ENCODE data around the gene DCST2.

The DCST2 gene

DNA sequence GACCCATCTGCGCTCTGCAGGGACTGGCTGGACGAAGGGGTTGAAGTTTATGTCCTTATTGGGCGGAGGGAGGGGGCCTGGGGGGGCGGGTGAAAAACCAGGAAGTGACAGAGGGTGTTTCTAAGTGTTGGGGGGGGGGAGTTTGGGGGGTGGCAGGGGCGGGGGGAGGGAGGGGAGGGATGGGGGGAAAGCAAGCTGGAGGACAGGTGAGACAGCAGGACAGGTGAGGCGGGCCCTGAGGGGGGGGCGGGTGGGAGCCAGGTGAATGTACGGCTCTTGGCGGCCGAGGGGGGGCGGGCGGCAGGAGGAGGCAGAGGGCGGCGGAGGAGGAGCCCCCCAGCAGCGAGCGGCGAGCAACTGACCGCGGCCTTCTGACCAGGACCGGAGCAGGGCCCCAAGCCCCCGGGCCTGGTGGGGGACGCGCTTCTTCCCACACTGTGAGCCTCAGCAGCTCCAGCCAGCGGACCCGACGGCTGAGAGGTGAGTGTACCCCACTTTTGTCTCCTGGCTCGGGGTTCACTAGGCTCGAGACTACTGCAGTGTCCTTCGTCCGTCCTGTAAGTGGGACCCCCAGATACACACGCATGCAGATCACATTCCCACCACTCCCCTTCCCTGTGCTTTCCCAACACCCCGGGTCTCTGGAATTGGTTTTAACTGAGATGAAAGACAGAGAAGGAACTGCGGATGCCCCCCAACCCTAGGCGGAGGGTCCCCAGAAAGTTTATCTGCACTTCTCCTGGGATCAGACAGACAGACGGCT is 30.9 kb downstream of the DCST2 start, which contains the start of gene ZBTB7B:
Gene ZBTB7B, plus strand, starts transcription at position 339 of the 763 bp plus-strand sequence. CDS start 11,859 bp downstream, outside the sequence.
- peak within 1 kb of the TSS; percentile 82 for H3K4me3 ChIP-seq (ENCODE audit: low read depth, low read length)
- in situ Hi-C loops (cut with HindIII; ENCODE audit: low sequenced_read_pairs) = no loop called here
- DNase-seq (ENCODE audit: low read depth) = no peak
- TF ChIP-seq, protein P1, sequence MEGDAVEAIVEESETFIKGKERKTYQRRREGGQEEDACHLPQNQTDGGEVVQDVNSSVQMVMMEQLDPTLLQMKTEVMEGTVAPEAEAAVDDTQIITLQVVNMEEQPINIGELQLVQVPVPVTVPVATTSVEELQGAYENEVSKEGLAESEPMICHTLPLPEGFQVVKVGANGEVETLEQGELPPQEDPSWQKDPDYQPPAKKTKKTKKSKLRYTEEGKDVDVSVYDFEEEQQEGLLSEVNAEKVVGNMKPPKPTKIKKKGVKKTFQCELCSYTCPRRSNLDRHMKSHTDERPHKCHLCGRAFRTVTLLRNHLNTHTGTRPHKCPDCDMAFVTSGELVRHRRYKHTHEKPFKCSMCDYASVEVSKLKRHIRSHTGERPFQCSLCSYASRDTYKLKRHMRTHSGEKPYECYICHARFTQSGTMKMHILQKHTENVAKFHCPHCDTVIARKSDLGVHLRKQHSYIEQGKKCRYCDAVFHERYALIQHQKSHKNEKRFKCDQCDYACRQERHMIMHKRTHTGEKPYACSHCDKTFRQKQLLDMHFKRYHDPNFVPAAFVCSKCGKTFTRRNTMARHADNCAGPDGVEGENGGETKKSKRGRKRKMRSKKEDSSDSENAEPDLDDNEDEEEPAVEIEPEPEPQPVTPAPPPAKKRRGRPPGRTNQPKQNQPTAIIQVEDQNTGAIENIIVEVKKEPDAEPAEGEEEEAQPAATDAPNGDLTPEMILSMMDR (IDR thresholded peaks at IDR 0.05; ENCODE audit: low read depth, low read length, missing control alignments) = no peak

DNA sequence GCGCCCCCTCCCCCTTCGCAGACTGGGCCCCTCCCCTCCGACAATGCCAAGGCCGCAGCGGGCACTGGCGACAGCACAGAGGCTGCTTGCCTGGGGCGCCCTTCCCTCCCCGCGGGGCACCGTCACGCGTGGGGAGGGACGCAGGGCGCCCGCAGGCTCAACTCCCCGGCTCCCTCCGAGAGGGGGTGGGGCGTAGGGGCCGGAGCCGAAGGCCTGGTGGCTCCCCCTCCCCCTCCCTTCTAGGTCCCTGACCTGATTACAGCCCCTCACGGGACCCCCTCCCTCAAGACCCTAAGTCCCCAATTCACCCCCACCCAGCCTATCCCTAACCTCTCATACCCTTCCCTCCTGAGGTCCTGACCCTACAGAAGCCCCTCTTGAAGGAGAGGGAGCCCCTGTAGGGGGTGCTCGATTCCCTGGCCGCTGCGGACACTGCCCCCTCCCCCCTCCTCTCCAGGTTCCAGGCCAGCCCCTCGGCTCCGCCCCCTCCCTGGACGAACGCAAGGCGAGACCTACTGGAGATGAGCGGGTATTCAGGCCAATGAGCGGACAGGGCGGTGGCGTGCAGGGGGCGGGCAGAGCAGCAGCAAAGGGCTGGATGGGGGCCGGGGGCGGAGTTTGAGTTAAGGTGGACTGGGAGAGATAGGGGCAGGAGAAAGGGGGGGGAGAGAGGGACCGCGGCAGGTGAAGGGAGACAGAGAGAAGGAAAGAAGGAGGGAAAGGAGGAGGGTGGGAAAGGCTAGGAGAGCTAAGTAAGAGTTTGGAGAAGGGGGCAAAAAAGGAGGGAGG is 31.7 kb downstream of the DCST2 start:
- H3K4me3 ChIP-seq (ENCODE audit: low read depth, low read length) = peak overlapping the region; percentile 82
- DNase-seq (ENCODE audit: low read depth) = peak; percentile 98
- TF ChIP-seq, protein P1 (IDR thresholded peaks at IDR 0.05; ENCODE audit: low read depth, low read length, missing control alignments) = peak; percentile 57
- in situ Hi-C loops (cut with HindIII; ENCODE audit: low sequenced_read_pairs) = no loop called here

DNA sequence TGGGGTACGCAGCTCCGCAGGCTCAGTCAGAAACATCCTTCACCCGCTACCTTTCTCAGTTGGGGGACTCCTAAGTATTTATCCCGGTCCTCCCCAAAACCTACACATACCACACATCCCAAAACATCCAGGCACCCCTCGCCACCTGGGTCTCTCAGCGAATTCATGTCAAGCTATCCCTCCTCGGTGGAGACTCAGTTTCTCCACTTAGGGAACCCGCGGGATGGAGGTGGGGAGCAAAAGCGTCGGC is 32.2 kb downstream of the DCST2 start:
- in situ Hi-C loops (cut with HindIII; ENCODE audit: low sequenced_read_pairs) = no loop called here
- no peak for DNase-seq (ENCODE audit: low read depth)

GRCh38 chr1:155000726-155001424 is 32.7 kb downstream of the DCST2 start:
- in situ Hi-C loops (cut with HindIII; ENCODE audit: low sequenced_read_pairs) = no loop called here
- TF ChIP-seq, protein P1 (IDR thresholded peaks at IDR 0.05; ENCODE audit: low read depth, low read length, missing control alignments) = no peak
- peak overlapping the region; percentile 82 for H3K4me3 ChIP-seq (ENCODE audit: low read depth, low read length)
- DNase-seq (ENCODE audit: low read depth) = peak; percentile 70

More for the DNA sequence above, 32.2 kb downstream of the DCST2 start:
- H3K4me3 ChIP-seq (ENCODE audit: low read depth, low read length) = peak overlapping the region; percentile 82
- TF ChIP-seq, protein P1 (IDR thresholded peaks at IDR 0.05; ENCODE audit: low read depth, low read length, missing control alignments) = no peak

DNA sequence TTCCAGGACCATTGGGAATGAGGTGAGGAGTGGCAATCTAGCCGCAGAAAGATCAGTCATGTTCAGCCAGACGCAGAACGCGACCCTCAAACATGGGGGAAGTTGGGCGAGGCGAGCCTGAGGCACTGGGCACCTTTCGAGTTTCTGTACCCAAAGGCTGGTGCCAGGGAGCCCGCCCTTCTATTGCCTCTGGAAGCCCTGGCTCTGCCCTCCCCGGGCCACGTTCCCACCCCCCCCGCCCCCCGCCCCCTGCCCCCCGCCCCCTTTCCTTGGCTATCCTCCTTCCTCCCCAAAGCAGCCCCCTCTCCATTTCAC is 33.2 kb downstream of the DCST2 start:
- in situ Hi-C loops (cut with HindIII; ENCODE audit: low sequenced_read_pairs) = no loop called here
- TF ChIP-seq, protein P1 (IDR thresholded peaks at IDR 0.05; ENCODE audit: low read depth, low read length, missing control alignments) = no peak
- H3K4me3 ChIP-seq (ENCODE audit: low read depth, low read length) = peak overlapping the region; percentile 82
- no peak for DNase-seq (ENCODE audit: low read depth)

GRCh38 chr1:154999571-155000410 is 33.8 kb downstream of the DCST2 start:
- no peak for DNase-seq (ENCODE audit: low read depth)
- in situ Hi-C loops (cut with HindIII; ENCODE audit: low sequenced_read_pairs) = no loop called here
- peak overlapping the region; percentile 82 for H3K4me3 ChIP-seq (ENCODE audit: low read depth, low read length)
- TF ChIP-seq, protein P1 (IDR thresholded peaks at IDR 0.05; ENCODE audit: low read depth, low read length, missing control alignments) = no peak
